HG03045 (cell line): ENCODE data around the gene BLOC1S4.

ENCODE experiments used
- ATAC-seq: cut with Tn5 transposase; IDR thresholded peaks from one replicate; pipeline ENCODE4 v1.9.1; 2021; ENCODE audit warnings: mild to moderate bottlenecking, moderate library complexity; ENCODE audit not compliant: unreplicated experiment

Gene BLOC1S4

DNA sequence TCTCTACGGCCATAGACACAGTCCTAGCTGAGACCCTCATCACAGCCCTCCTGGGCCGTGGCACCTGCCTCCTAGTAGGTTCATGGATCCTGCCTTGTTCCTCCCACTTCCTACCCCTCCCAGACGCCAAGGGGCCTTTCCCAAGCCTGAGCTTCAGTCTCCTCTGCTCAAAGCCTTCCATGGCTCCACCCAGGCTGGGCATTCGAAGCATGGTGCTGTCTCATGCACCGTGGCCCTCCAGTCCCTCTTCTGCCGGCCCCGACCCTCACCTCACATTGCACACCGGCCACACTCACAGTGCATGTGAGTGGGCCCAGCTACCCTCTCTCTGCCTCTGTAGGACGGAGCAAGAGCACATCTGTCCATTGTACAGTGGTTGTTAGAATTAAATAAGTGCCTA lies 44.9 kb downstream of the BLOC1S4 start:
- no peak for ATAC-seq

DNA sequence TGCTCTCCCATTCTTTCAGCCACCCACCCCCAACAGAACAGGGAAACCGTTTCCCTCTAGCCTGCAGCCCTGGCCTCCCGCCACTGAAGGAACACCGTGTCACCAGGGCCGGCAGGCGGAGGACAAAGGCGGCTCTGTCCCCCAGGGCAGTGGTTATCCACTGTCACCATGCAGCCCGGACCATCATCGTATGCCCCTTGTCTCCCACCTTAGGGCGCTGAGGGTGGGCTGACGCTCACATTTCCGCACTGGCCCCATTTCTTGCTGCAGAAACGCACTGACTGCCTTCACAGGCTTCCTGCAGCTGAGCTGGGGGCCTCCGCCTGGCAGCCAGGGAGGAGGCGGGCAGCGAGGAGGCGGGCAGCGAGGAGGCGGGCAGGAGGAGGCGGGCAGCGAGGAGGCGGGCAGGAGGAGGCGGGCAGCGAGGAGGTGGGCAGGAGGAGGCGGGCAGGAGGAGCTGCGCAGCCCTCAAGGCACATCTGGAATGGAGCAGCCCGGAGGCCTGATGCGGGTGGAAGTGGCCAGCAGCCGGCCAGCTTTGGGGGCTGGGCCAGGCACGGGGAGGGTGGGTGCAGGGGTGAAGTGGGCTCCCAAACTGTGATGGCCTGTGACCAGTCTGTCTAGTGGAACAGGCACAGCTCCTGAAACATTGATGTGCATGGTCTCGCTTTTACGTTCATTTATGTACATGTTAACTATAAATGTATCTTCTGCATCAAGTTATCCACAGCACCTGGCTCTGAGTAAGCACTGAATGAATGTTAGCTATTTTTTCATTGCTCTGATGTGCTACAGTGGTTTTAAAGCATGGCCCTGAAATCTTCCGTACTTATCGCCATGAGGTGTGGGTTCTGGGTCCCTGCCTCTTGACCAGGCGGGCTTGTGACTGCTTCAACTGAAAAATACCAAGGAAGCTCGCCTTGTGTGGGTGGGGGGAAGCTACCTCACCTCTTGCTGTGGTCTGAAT lies 46.0 kb downstream of the BLOC1S4 start:
- no peak for ATAC-seq

DNA sequence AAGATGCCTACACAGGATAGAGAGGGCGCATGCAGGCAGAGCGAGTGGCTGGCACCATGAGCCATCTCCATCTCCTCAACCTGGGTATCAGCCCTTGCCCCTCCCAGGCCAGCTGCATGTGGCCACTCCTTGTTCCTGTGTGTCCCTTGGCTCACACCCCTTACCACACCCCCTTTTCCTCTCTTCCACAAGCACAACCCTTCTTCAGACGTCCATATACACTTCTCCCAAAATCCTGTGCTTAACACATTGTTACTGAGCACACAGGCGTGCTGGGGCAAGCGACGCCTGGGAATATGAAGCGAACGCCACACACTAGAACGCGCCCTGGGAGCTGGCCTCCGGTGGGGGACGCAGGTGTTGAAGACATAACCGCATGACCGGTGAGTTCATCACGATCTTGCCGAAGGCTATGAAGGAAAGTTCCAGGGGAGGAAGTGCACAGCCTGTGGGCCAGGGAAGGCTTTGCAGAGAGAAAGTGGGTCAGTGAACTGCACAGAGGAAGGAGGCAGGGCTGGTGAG lies 47.4 kb downstream of the BLOC1S4 start:
- no peak for ATAC-seq

DNA sequence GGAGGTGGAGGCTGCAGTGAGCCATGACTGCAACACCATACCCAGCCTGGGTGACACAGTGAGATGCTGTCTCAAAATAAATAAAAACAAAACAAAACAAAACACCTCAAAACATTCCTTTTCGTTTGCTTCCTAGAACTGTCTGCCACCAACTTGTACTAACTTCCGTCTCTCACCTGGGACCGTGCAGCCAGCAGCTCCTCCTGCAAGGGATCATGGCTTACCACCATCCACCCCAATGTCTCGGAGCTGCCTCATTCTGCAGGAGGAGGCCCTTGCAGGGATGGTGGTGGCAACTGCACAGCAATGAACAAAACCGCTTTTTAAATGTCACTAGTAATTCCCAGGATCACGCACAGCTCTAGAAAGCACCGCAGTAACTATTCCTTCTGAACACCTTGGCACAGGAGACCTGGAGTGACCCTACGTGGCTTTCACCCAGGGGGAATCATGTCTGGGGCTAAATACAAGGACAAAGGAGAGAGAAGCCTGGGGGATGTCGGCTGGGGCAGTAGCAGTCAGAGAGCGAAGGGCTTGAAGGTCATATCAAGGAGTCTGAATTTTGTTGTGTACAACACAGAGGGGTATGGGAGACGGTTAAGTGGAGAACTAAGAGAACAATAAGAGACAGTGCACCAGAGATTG lies 49.1 kb downstream of the BLOC1S4 start:
- no peak for ATAC-seq

DNA sequence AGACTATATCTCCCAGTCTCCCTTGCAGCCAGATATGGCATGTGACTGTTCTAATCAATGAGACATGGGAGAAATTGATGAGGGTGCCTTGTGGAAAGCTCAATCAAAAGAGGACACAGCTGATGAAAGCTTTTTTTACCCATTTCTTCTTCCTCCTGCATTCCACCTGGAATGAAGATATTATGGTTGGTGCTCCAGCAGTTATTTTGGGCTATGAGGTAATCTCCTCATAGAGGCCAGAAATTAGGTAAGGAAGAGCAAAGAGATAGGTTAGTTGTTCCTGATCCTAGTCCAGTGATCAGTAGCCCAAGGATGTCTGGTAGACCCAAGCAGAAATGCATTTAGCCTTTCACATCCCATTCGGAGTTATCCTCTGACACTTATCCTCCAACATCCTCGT lies 49.7 kb downstream of the BLOC1S4 start:
- no peak for ATAC-seq
